SK-N-MC (cell line): Measurements from ENCODE around the gene C15orf40.

Experiments used
- EZH2 ChIP-seq: fragments of 200-600 bp; sonication (generic); IDR thresholded peaks from one replicate; pipeline ENCODE4 v1.6.1; 2017; ENCODE audit warnings: antibody characterized with exemption
- FOXP2 ChIP-seq: optimal IDR thresholded peaks from 2 replicates; pipeline ENCODE3; 2011; ENCODE audit warnings: mild to moderate bottlenecking, moderate library complexity; ENCODE audit not compliant: insufficient read depth; ENCODE audit errors: extremely low read length, control extremely low read depth
- POLR2AphosphoS5 ChIP-seq: IDR thresholded peaks from 2 replicates; pipeline ENCODE4 v1.6.1; 2012; ENCODE audit warnings: mild to moderate bottlenecking, low read depth, low read length, borderline replicate concordance

- TF ChIP-seq POLR2AphosphoS5 = no peak
- TF ChIP-seq EZH2 = no peak
- no peak for TF ChIP-seq FOXP2
Observed at GRCh38 chr15:82944821-82945220, 66.6 kb downstream of the C15orf40 start.
